ENCODE data around the gene ST3GAL4.

DNA sequence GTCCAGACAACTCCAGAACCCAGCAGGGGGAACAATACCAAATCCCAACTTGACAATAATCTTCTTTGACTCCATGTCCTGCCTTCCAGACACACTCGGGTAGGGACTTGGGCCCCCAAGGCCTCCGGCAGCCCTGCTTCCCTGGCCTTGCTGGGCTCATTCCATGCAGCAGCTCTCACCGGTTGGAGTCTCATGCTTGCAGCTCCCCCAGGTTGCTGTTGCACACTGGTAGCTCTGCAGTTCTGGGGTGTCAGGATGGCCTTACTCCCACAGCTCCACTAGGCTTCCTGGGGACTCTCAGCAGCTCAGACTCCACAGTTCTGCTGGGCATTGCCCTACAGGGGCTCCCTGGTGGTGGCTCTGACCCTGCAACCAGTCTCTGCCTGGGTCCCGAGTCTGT is 42.8 kb downstream of the ST3GAL4 start:
- TF ChIP-seq CTCF (IDR thresholded peaks at IDR 0.05) (no peak), POLR2A (IDR thresholded peaks at IDR 0.05) (no peak)

Data from testis (tissue), 2 donors.